H9 (cell line): ENCODE measurements around the gene AKT3. TPM values are rescaled to one million over a fixed set of nuclear protein-coding genes. Genes with fewer than 3 reads are reported as not detected.

Source experiments
- DNase-seq: peaks from one replicate; pipeline ENCODE4 v3.0.0-alpha.2; 2017
- H2AFZ ChIP-seq: one replicate; pipeline ENCODE4 v1.6.1; 2013; ENCODE audit warnings: mild to moderate bottlenecking, low read length, control low read depth, moderate library complexity
- H2AK5ac ChIP-seq: 2 replicates; pipeline ENCODE4 v1.6.1; 2013; ENCODE audit warnings: low read length, control low read depth, mixed read lengths; ENCODE audit not compliant: insufficient read length
- H2BK120ac ChIP-seq: one replicate; pipeline ENCODE4 v1.6.1; 2013; ENCODE audit warnings: low read depth, mild to moderate bottlenecking, low read length, control low read depth, inconsistent platforms; ENCODE audit not compliant: poor library complexity, severe bottlenecking
- H2BK12ac ChIP-seq: 2 replicates; pipeline ENCODE4 v1.6.1; 2013; ENCODE audit warnings: low read length, control low read depth, mixed read lengths, low read depth; ENCODE audit not compliant: insufficient read length
- H2BK15ac ChIP-seq: 2 replicates; pipeline ENCODE4 v1.6.1; 2013; ENCODE audit warnings: low read depth, low read length, control low read depth
- H2BK20ac ChIP-seq: one replicate; pipeline ENCODE4 v1.6.1; 2013; ENCODE audit warnings: low read depth, mild to moderate bottlenecking, low read length, control low read depth, inconsistent platforms; ENCODE audit not compliant: poor library complexity, severe bottlenecking
- H2BK5ac ChIP-seq: 2 replicates; pipeline ENCODE4 v1.6.1; 2013; ENCODE audit warnings: low read length, control low read depth, mixed read lengths; ENCODE audit not compliant: insufficient read length
- H3K14ac ChIP-seq: 2 replicates; pipeline ENCODE4 v1.6.1; 2013; ENCODE audit warnings: low read length, control low read depth; ENCODE audit not compliant: insufficient read depth
- H3K18ac ChIP-seq: 2 replicates; pipeline ENCODE4 v1.6.1; 2013; ENCODE audit warnings: low read depth, mild to moderate bottlenecking, mixed read lengths, low read length, control low read depth; ENCODE audit not compliant: insufficient read length
- H3K23ac ChIP-seq: 2 replicates; pipeline ENCODE4 v1.6.1; 2013; ENCODE audit warnings: low read length, control low read depth, mixed read lengths, low read depth; ENCODE audit not compliant: insufficient read length
- H3K23me2 ChIP-seq: 2 replicates; pipeline ENCODE4 v1.6.1; 2013; ENCODE audit warnings: low read depth, mild to moderate bottlenecking, mixed read lengths, low read length, control low read depth; ENCODE audit not compliant: insufficient read length, poor library complexity, severe bottlenecking
- H3K27ac ChIP-seq: 2 replicates; pipeline ENCODE4 v1.5.1; 2013; ENCODE audit warnings: low read length, control low read depth, mixed read lengths, low read depth; ENCODE audit not compliant: insufficient read length
- H3K27me3 ChIP-seq: 2 replicates; pipeline ENCODE4 v1.6.1; 2013; ENCODE audit warnings: low read length, control low read depth, inconsistent platforms; ENCODE audit not compliant: insufficient read depth
- H3K4ac ChIP-seq: 2 replicates; pipeline ENCODE4 v1.6.1; 2013; ENCODE audit warnings: low read depth, mild to moderate bottlenecking, control low read depth, inconsistent platforms, low read length, moderate library complexity
- H3K4me1 ChIP-seq: 2 replicates; pipeline ENCODE4 v1.6.1; 2013; ENCODE audit warnings: low read length, control low read depth, inconsistent platforms; ENCODE audit not compliant: insufficient read depth
- H3K4me2 ChIP-seq: 2 replicates; pipeline ENCODE4 v1.6.1; 2013; ENCODE audit warnings: low read length, control low read depth, mixed read lengths; ENCODE audit not compliant: insufficient read length, insufficient read depth
- H3K56ac ChIP-seq: 2 replicates; pipeline ENCODE4 v1.6.1; 2013; ENCODE audit warnings: low read depth, mild to moderate bottlenecking, mixed read lengths, low read length, control low read depth; ENCODE audit not compliant: insufficient read length
- H3K79me1 ChIP-seq: 2 replicates; pipeline ENCODE4 v1.6.1; 2013; ENCODE audit warnings: low read depth, mild to moderate bottlenecking, moderate library complexity, low read length, control low read depth, inconsistent platforms; ENCODE audit not compliant: insufficient read depth, poor library complexity, severe bottlenecking
- H3K79me2 ChIP-seq: 2 replicates; pipeline ENCODE4 v1.6.1; 2013; ENCODE audit warnings: low read length, control low read depth, inconsistent platforms; ENCODE audit not compliant: insufficient read depth
- H3K9ac ChIP-seq: 2 replicates; pipeline ENCODE4 v1.6.1; 2013; ENCODE audit warnings: low read length, control low read depth, mixed read lengths; ENCODE audit not compliant: insufficient read length; ENCODE audit errors: extremely low read depth
- H3K9me3 ChIP-seq: one replicate; pipeline ENCODE4 v1.6.1; 2013; ENCODE audit warnings: low read depth, low read length, inconsistent platforms; ENCODE audit not compliant: control insufficient read depth
- H3T11ph ChIP-seq: one replicate; pipeline ENCODE4 v1.6.1; 2013; ENCODE audit warnings: mild to moderate bottlenecking, low read length, control low read depth, inconsistent platforms
- H4K20me1 ChIP-seq: one replicate; pipeline ENCODE4 v1.6.1; 2013; ENCODE audit not compliant: control insufficient read depth, insufficient read length, insufficient read depth
- H4K5ac ChIP-seq: 2 replicates; pipeline ENCODE4 v1.6.1; 2013; ENCODE audit warnings: low read depth, mild to moderate bottlenecking, mixed read lengths, low read length, control low read depth; ENCODE audit not compliant: insufficient read length
- H4K8ac ChIP-seq: replicated peaks from 2 replicates; pipeline ENCODE4 v1.6.1; 2013; ENCODE audit warnings: low read length, control low read depth, mixed read lengths, low read depth; ENCODE audit not compliant: insufficient read length
- H4K91ac ChIP-seq: 2 replicates; pipeline ENCODE4 v1.6.1; 2013; ENCODE audit warnings: low read depth, mild to moderate bottlenecking, moderate library complexity, mixed read lengths, low read length, control low read depth; ENCODE audit not compliant: insufficient read length
- H3K27ac Mint-ChIP-seq, 3 experiments: 2 replicates in 2 of 3; 3 replicates in 1 of 3; pipeline ENCODE4 v1.8.0; 2020 to 2021; ENCODE audit warnings: mixed read lengths in 3 of 3, mild to moderate bottlenecking in 1 of 3, moderate library complexity in 1 of 3
- H3K27me3 Mint-ChIP-seq: 2 replicates; pipeline ENCODE4 v1.8.0; 2021; ENCODE audit warnings: low read depth, mild to moderate bottlenecking, moderate library complexity, mixed read lengths
- H3K36me3 Mint-ChIP-seq, 3 experiments: 2 replicates in 2 of 3; 3 replicates in 1 of 3; pipeline ENCODE4 v1.8.0; 2020 to 2021; ENCODE audit warnings: low read depth in 3 of 3, mixed read lengths in 3 of 3; ENCODE audit not compliant: insufficient read depth in 1 of 3
- H3K4me1 Mint-ChIP-seq, 2 experiments: 2 replicates each; pipeline ENCODE4 v1.8.0; 2020; ENCODE audit warnings: mixed read lengths in 2 of 2
- H3K4me3 Mint-ChIP-seq, 2 experiments: 2 replicates in 1 of 2; 3 replicates in 1 of 2; pipeline ENCODE4 v1.8.0; 2020 to 2021; ENCODE audit warnings: mild to moderate bottlenecking in 2 of 2, mixed read lengths in 2 of 2, moderate library complexity in 1 of 2
- H3K9me3 Mint-ChIP-seq, 2 experiments: 2 replicates in 1 of 2; 3 replicates in 1 of 2; pipeline ENCODE4 v1.8.0; 2020; ENCODE audit warnings: mild to moderate bottlenecking in 2 of 2, mixed read lengths in 2 of 2, moderate library complexity in 1 of 2
- WGBS: extraction: QIAGEN DNeasy Blood & Tissue Kit; methylation state at CpG from one replicate; pipeline ENCODE4 v1.1.7; 2013; ENCODE audit warnings: missing lambda C conversion rate, low lambda C conversion rate, mixed read lengths; ENCODE audit not compliant: insufficient read length; ENCODE audit errors: extremely low coverage; 5-methylcytosine and 5-hydroxymethylcytosine counted together
- total RNA-seq: library from RNA; stranded (reverse); gene quantifications from 2 replicates; pipeline ENCODE4 v1.2.1, GENCODE V29; 2021
- TF ChIP-seq, protein P1 (sequence below): fragments of 200-600 bp; sonication (generic); conservative IDR thresholded peaks from 3 replicates; pipeline ENCODE4 v1.8.0; 2021; ENCODE audit warnings: antibody characterized with exemption, mild to moderate bottlenecking

AKT3 gene
- total RNA-seq, 1 experiment from 2014 or later, result 27.8 TPM

DNA sequence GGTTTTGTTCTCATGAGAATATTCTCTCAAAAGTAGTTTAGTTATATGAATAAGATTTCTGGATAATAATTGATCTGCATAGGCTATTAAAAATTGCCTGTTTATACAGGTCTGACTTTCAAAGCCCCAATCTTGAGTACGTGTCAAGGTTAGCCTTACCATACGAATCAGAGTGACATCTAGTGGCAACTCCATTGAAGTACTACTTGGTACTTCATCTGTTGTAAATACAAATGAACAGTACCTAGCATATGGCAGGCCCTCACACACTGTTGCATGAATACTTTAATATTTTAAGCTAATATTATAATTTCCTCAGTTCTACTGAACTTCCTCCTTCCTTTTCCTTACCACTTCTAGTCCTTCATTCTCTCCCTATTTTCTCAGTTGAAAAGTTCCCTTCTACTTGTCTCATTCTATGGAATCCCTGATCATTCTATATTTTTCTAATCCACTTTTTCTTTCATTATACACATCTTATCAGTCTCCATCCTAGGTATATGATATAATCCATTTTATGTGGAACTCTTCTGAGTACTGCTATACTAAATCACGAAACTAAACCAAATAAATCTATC, 101.2 kb downstream of the AKT3 start:
- H3K79me1 ChIP-seq, result no peaks in the 10 kb centered on the region
- no peak overlapping the region for H3K18ac ChIP-seq
- no peak overlapping the region for H2AFZ ChIP-seq
- TF ChIP-seq, protein P1, sequence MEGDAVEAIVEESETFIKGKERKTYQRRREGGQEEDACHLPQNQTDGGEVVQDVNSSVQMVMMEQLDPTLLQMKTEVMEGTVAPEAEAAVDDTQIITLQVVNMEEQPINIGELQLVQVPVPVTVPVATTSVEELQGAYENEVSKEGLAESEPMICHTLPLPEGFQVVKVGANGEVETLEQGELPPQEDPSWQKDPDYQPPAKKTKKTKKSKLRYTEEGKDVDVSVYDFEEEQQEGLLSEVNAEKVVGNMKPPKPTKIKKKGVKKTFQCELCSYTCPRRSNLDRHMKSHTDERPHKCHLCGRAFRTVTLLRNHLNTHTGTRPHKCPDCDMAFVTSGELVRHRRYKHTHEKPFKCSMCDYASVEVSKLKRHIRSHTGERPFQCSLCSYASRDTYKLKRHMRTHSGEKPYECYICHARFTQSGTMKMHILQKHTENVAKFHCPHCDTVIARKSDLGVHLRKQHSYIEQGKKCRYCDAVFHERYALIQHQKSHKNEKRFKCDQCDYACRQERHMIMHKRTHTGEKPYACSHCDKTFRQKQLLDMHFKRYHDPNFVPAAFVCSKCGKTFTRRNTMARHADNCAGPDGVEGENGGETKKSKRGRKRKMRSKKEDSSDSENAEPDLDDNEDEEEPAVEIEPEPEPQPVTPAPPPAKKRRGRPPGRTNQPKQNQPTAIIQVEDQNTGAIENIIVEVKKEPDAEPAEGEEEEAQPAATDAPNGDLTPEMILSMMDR, result peak; percentile 85
- no peak overlapping the region for H3K27ac ChIP-seq
- no peak overlapping the region for H2BK5ac ChIP-seq
- no peak overlapping the region for H3K4ac ChIP-seq
- no peaks in the 10 kb centered on the region for H3K9me3 ChIP-seq
- H3K27ac Mint-ChIP-seq, result no peak overlapping the region
- H3K27me3 ChIP-seq, result no peaks in the 10 kb centered on the region
- H3K56ac ChIP-seq, result no peak overlapping the region
- H3K36me3 Mint-ChIP-seq, result peaks cover 0 to 8% (median 4%) of the 10 kb centered on the region in 3 experiments; a peak in 6 of 7 replicates
- H3K27me3 Mint-ChIP-seq, result no peaks in the 10 kb centered on the region
- no peak overlapping the region for H2BK120ac ChIP-seq
- H2BK15ac ChIP-seq, result no peak overlapping the region
- peaks cover 7% of the 10 kb centered on the region; the same call in 1 of the 2 replicates for H3K4me1 ChIP-seq
- no peak overlapping the region for H4K91ac ChIP-seq
- no peak overlapping the region for H3T11ph ChIP-seq
- DNase-seq, result no peak
- no peak overlapping the region for H3K9ac ChIP-seq
- no peaks in the 10 kb centered on the region for H3K23me2 ChIP-seq
- no peaks in the 10 kb centered on the region; a peak in 1 of 5 replicates for H3K9me3 Mint-ChIP-seq
- H3K79me2 ChIP-seq, result no peaks in the 10 kb centered on the region
- WGBS, result no CpG with 5 or more reads among the region's 3 CpGs
- H2BK12ac ChIP-seq, result no peak overlapping the region
- no peak overlapping the region for H4K5ac ChIP-seq
- H3K4me1 Mint-ChIP-seq, result peaks cover 37 to 44% of the 10 kb centered on the region in 2 experiments
- H2AK5ac ChIP-seq, result no peak overlapping the region
- no peak overlapping the region for H3K14ac ChIP-seq
- no peak overlapping the region for H3K4me3 Mint-ChIP-seq
- H2BK20ac ChIP-seq, result no peak overlapping the region
- H3K4me2 ChIP-seq, result no peak overlapping the region
- no peaks in the 10 kb centered on the region for H4K20me1 ChIP-seq
- H4K8ac ChIP-seq, result no peak overlapping the region
- H3K23ac ChIP-seq, result no peak overlapping the region
